Stimulated activated CD8-positive, alpha-beta memory T cell treated with anti-CD3 and anti-CD28 coated beads, Interleukin-4, amount 100 ng/mL, for 1 hour (primary cell): Measurements from ENCODE around the gene TMEM203.
A peak's percentile ranks its signal among the peaks of the same experiment; 100 is the strongest.

Source experiments
- DNase-seq, 2 donors: peaks; one replicate each; pipeline ENCODE4 v3.0.0-alpha.2; 2020; ENCODE audit warnings: low read depth in 2 of 2, low spot score in 1 of 2

TMEM203 gene

GRCh38 chr9:137167747-137168572 is 37.5 kb downstream of the TMEM203 start:
- DNase-seq: no peak

- DNase-seq: no peak
Measured at GRCh38 chr9:137167277-137167746, 38.1 kb downstream of the TMEM203 start.

GRCh38 chr9:137166380-137167229 is 38.8 kb downstream of the TMEM203 start:
- DNase-seq: no peak

GRCh38 chr9:137165250-137165836 is 40.1 kb downstream of the TMEM203 start:
- DNase-seq: no peak

GRCh38 chr9:137164370-137165249 is 40.8 kb downstream of the TMEM203 start:
- no peak for DNase-seq

GRCh38 chr9:137163805-137164204 is 41.6 kb downstream of the TMEM203 start:
- no peak for DNase-seq

GRCh38 chr9:137163365-137163715 is 42.1 kb downstream of the TMEM203 start:
- DNase-seq: no peak

- no peak for DNase-seq
Measured at GRCh38 chr9:137162505-137163364, 42.7 kb downstream of the TMEM203 start.

GRCh38 chr9:137161558-137162486 is 43.6 kb downstream of the TMEM203 start:
- no peak for DNase-seq

- DNase-seq: no peak
Measured at GRCh38 chr9:137160716-137161557, 44.5 kb downstream of the TMEM203 start.

GRCh38 chr9:137160054-137160425 is 45.4 kb downstream of the TMEM203 start:
- DNase-seq: no peak

GRCh38 chr9:137159105-137160053 is 46.1 kb downstream of the TMEM203 start:
- DNase-seq: no peak

- DNase-seq: no peak
Measured at GRCh38 chr9:137158625-137159024, 46.8 kb downstream of the TMEM203 start.

GRCh38 chr9:137157618-137158415 is 47.6 kb downstream of the TMEM203 start:
- no peak for DNase-seq

GRCh38 chr9:137156567-137157375 is 48.7 kb downstream of the TMEM203 start:
- peak; percentile 26 to 41 for DNase-seq
